CD4-positive, alpha-beta T cell (primary cell): ENCODE results near the gene TAL2. TPM values are rescaled to one million over a fixed set of nuclear protein-coding genes. Genes with fewer than 3 reads are reported as not detected.

ENCODE experiments used
- ATAC-seq: fragments of 200-7000 bp; cut with Tn5 transposase; one replicate; pipeline ENCODE4 v1.10.0; 2022; ENCODE audit warnings: mild to moderate bottlenecking; ENCODE audit not compliant: poor library complexity
- CTCF ChIA-PET: fragments of 350-600 bp; sonication (Branson Sonifier 250); formaldehyde crosslinking; loops from one replicate; lab custom pipeline; 2021; ENCODE audit warnings: antibody characterized with exemption, inconsistent platforms; lab: Charles Lee
- POLR2A ChIA-PET: fragments of 350-600 bp; sonication (Branson Sonifier 250); formaldehyde crosslinking; loops from one replicate; lab custom pipeline; 2021; ENCODE audit warnings: antibody characterized with exemption, inconsistent platforms; lab: Charles Lee
- DNase-seq, 14 experiments: peaks; one replicate each; pipeline ENCODE4 v3.0.0-alpha.2; 2013 to 2020; ENCODE audit warnings: mixed read lengths in 2 of 14
- H3K27ac ChIP-seq, 2 donors: one replicate each; pipeline versions ENCODE4 v1.5.1 to v1.7.0; 2013; ENCODE audit warnings: low read length in 2 of 2, low read depth in 1 of 2, mild to moderate bottlenecking in 1 of 2
- H3K27me3 ChIP-seq, 2 experiments: 1 replicate in 1 of 2; 2 replicates in 1 of 2; pipeline versions ENCODE4 v1.6.1 to v1.7.0; 2013; ENCODE audit warnings: low read length in 2 of 2, control low read depth in 1 of 2, mild to moderate bottlenecking in 1 of 2, moderate library complexity in 1 of 2; ENCODE audit not compliant: insufficient read depth in 2 of 2, control insufficient read depth in 1 of 2
- H3K36me3 ChIP-seq: one replicate; pipeline ENCODE4 v1.6.1; 2013; ENCODE audit warnings: low read length, control low read depth; ENCODE audit not compliant: insufficient read depth
- H3K4me1 ChIP-seq: one replicate; pipeline ENCODE4 v1.6.1; 2013; ENCODE audit warnings: low read length, control low read depth; ENCODE audit not compliant: insufficient read depth
- H3K4me3 ChIP-seq: one replicate; pipeline ENCODE4 v1.5.1; 2013; ENCODE audit warnings: mild to moderate bottlenecking, low read length, moderate library complexity
- H3K9me3 ChIP-seq, 2 experiments: 1 replicate in 1 of 2; 2 replicates in 1 of 2; pipeline versions ENCODE4 v1.6.1 to v1.7.0; 2013; ENCODE audit warnings: low read length in 2 of 2, mild to moderate bottlenecking in 2 of 2, control low read depth in 1 of 2, moderate library complexity in 1 of 2; ENCODE audit not compliant: control insufficient read depth in 1 of 2, insufficient read depth in 1 of 2
- H3K27ac Mint-ChIP-seq: one replicate; pipeline ENCODE4 v1.8.0; 2020; ENCODE audit warnings: mixed read lengths
- H3K27me3 Mint-ChIP-seq: one replicate; pipeline ENCODE4 v1.8.0; 2021; ENCODE audit warnings: mixed read lengths
- H3K36me3 Mint-ChIP-seq: one replicate; pipeline ENCODE4 v1.8.0; 2021; ENCODE audit warnings: low read depth, mixed read lengths
- H3K4me1 Mint-ChIP-seq: one replicate; pipeline ENCODE4 v1.8.0; 2021; ENCODE audit warnings: low read depth, mixed read lengths
- H3K4me3 Mint-ChIP-seq: one replicate; pipeline ENCODE4 v1.8.0; 2020; ENCODE audit warnings: mild to moderate bottlenecking, mixed read lengths
- H3K9me3 Mint-ChIP-seq: one replicate; pipeline ENCODE4 v1.8.0; 2020; ENCODE audit warnings: mixed read lengths
- CTCF ChIP-seq: fragments of 200-600 bp; IDR thresholded peaks from one replicate; pipeline ENCODE4 v1.8.0; 2022; ENCODE audit warnings: antibody characterized with exemption, mild to moderate bottlenecking
- intact Hi-C, 2 experiments: fragments of 100-400 bp; cut with DNase I in 1 of 2; cut with micrococcal nuclease in 1 of 2; formaldehyde crosslinking; loops; one replicate each; pipeline versions ENCODE4 v1.15.1 to v1.9.0; 2023 to 2025; cut with DNase I, micrococcal nuclease
- total RNA-seq, 174 experiments: library from RNA in 2 of 174; stranded (reverse) in 2 of 174; gene quantifications; one replicate each; pipeline ENCODE4 v1.2.3 and lab custom pipeline; 2021 to 2026

TAL2 gene
- total RNA-seq, 2 experiments from 2014 or later, result not detected

- ChIA-PET POLR2A (no interaction called here), CTCF (no interaction called here)
- Mint-ChIP-seq H3K27ac (no peak overlapping the region), H3K36me3 (peaks cover 9% of the 10 kb centered on the region), H3K9me3 (no peaks in the 10 kb centered on the region), H3K4me3 (no peak overlapping the region), H3K27me3 (peaks cover 6% of the 10 kb centered on the region), H3K4me1 (peaks cover 59% of the 10 kb centered on the region)
- no peaks in the 10 kb centered on the region for H3K36me3 ChIP-seq
- no peak for DNase-seq
- TF ChIP-seq CTCF, result no peak
- no peak overlapping the region for H3K4me3 ChIP-seq
- no peak overlapping the region for H3K27ac ChIP-seq
- peaks cover 0 to 3% of the 10 kb centered on the region in 2 experiments for H3K9me3 ChIP-seq
- H3K27me3 ChIP-seq, result no peaks in the 10 kb centered on the region
- peaks cover 5% of the 10 kb centered on the region for H3K4me1 ChIP-seq
- no peak for ATAC-seq
- intact Hi-C loops, result loop anchor here in 1 of 2 experiments (5.0 to 10.0 kb wide), 2 partner anchors 141 to 1604 kb away; partner anchors contain the start of genes FKTN and SMC2
Observed at GRCh38 chr9:105698348-105698870, 36.2 kb downstream of the TAL2 start.

- Mint-ChIP-seq H3K4me1 (peaks cover 44% of the 10 kb centered on the region), H3K27me3 (no peaks in the 10 kb centered on the region), H3K9me3 (no peaks in the 10 kb centered on the region), H3K4me3 (no peak overlapping the region), H3K27ac (no peak overlapping the region), H3K36me3 (peaks cover under 1% of the 10 kb centered on the region)
- intact Hi-C loops, result no loop called here
- no peaks in the 10 kb centered on the region for H3K4me1 ChIP-seq
- no peak for TF ChIP-seq CTCF
- no peaks in the 10 kb centered on the region for H3K27me3 ChIP-seq
- H3K9me3 ChIP-seq, result peaks cover 0 to 3% of the 10 kb centered on the region in 2 experiments
- no peaks in the 10 kb centered on the region for H3K36me3 ChIP-seq
- DNase-seq (no peak), ATAC-seq (no peak)
- H3K4me3 ChIP-seq, result no peak overlapping the region
- ChIA-PET CTCF (no interaction called here), POLR2A (no interaction called here)
- no peak overlapping the region for H3K27ac ChIP-seq
Observed at GRCh38 chr9:105700668-105701067, 38.4 kb downstream of the TAL2 start.

GRCh38 chr9:105701145-105701544 lies 38.9 kb downstream of the TAL2 start:
- H3K27me3 Mint-ChIP-seq, result no peaks in the 10 kb centered on the region
- H3K27ac Mint-ChIP-seq, result no peak overlapping the region
- Histone ChIP-seq H3K4me3 (no peak overlapping the region), H3K27me3 (no peaks in the 10 kb centered on the region), H3K36me3 (no peaks in the 10 kb centered on the region), H3K4me1 (no peaks in the 10 kb centered on the region), H3K9me3 (peaks cover 0 to 3% of the 10 kb centered on the region in 2 experiments), H3K27ac (no peak overlapping the region)
- ChIA-PET CTCF (no interaction called here), POLR2A (no interaction called here)
- no peaks in the 10 kb centered on the region for H3K9me3 Mint-ChIP-seq
- H3K4me1 Mint-ChIP-seq, result peaks cover 41% of the 10 kb centered on the region
- intact Hi-C loops, result no loop called here
- H3K4me3 Mint-ChIP-seq, result no peak overlapping the region
- no peak for DNase-seq
- H3K36me3 Mint-ChIP-seq, result peaks cover 3% of the 10 kb centered on the region
- TF ChIP-seq CTCF, result no peak
- ATAC-seq, result no peak
